Fibroblast of mammary gland (primary cell): ENCODE results near the gene PHC1.

Experiments
- DNase-seq: peaks from one replicate; pipeline ENCODE4 v3.0.0-alpha.2; 2010; ENCODE audit warnings: low read depth
- H3K4me3 ChIP-seq: 2 replicates; pipeline ENCODE4 v1.5.1; 2011; ENCODE audit warnings: low read depth, mild to moderate bottlenecking, low read length, moderate library complexity; ENCODE audit not compliant: control insufficient read depth
- TF ChIP-seq, protein P1 (sequence below): conservative IDR thresholded peaks from 2 replicates; pipeline ENCODE4 v1.5.1; 2011; ENCODE audit warnings: low read depth, low read length, inconsistent platforms; ENCODE audit not compliant: control insufficient read depth, insufficient read depth

Gene PHC1

DNA sequence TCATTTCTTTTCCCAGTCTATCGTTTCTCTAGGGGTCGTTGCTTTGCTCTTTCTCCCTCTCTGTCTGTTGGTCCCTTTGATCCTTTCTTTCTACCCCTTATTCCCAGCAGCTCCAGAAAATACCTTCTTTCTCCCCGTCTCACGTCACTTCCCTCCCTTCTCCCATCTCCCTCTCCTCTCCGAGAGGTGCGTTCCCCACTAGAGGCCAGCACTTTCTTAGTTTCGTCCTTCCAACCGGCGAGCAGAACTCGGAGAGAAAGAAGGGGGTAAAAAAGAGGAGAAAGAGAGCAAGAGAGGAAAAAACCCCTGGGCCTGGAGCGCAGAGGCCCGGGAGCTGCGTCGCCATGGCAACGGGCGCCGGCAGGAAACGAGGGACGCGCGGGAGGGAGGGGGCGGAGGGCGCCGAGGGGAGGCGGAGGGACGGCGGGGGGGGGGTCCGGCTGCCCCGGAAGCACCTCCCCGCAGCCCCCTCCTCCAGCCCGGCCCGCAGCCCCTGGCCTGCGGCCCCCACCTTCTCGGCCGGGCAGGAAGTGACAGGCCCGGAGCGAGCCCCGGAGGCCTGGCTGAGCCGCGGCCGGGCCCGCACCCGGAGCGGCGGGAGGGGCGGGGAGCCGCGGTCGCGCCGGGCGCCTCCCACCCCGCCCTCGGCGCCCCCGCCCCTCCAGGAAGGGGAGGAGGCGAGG lies at the start of gene PHC1:
Gene PHC1, plus strand, starts transcription at position 477 of the 683 bp plus-strand sequence. CDS start 3,169 bp downstream, outside the sequence.
- peak; percentile 61 for DNase-seq
- H3K4me3 ChIP-seq = peak within 1 kb of the TSS; percentile 88
- TF ChIP-seq, protein P1, sequence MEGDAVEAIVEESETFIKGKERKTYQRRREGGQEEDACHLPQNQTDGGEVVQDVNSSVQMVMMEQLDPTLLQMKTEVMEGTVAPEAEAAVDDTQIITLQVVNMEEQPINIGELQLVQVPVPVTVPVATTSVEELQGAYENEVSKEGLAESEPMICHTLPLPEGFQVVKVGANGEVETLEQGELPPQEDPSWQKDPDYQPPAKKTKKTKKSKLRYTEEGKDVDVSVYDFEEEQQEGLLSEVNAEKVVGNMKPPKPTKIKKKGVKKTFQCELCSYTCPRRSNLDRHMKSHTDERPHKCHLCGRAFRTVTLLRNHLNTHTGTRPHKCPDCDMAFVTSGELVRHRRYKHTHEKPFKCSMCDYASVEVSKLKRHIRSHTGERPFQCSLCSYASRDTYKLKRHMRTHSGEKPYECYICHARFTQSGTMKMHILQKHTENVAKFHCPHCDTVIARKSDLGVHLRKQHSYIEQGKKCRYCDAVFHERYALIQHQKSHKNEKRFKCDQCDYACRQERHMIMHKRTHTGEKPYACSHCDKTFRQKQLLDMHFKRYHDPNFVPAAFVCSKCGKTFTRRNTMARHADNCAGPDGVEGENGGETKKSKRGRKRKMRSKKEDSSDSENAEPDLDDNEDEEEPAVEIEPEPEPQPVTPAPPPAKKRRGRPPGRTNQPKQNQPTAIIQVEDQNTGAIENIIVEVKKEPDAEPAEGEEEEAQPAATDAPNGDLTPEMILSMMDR = peak; percentile 52

DNA sequence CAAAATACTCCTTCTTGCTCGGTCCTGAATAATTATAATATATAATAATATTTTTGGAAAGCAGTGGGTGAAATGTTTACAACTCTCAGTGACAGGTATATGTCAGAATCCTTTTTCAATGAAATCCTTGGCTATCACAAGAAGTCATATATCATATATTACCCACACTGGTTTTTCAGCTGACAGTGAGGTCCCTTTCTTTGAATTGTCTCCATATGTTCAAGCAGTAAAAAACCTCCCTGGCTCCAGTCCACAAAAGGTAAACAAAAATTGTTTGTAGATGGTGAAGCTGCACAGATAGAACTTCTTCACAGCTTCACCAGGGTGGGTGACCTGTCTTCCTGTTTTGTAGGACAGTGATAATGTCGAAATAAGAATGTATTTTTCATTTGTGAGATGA lies 47.9 kb upstream of the PHC1 start:
- no peak overlapping the region for H3K4me3 ChIP-seq
- TF ChIP-seq, protein P1 = no peak
- DNase-seq = no peak

DNA sequence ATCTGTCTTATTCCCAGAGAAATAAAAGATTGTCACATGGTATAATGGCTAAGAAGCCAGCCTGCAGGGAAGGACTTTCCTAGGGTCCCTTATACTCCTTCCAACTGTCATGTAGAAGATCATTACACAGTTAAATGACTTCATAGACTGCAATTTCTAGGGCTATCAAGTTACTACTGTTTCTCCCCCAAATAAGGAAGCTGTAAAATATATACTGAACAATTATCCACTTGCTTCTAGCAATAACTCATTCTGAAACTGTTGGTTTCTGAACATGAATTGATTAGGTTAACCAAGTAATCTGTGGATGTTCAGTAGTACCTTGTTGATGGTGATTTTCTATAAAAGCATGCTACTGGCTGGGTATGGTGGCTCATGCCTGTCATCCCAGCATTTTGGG lies 47.3 kb upstream of the PHC1 start:
- no peak for DNase-seq
- TF ChIP-seq, protein P1 = no peak
- no peak overlapping the region for H3K4me3 ChIP-seq

DNA sequence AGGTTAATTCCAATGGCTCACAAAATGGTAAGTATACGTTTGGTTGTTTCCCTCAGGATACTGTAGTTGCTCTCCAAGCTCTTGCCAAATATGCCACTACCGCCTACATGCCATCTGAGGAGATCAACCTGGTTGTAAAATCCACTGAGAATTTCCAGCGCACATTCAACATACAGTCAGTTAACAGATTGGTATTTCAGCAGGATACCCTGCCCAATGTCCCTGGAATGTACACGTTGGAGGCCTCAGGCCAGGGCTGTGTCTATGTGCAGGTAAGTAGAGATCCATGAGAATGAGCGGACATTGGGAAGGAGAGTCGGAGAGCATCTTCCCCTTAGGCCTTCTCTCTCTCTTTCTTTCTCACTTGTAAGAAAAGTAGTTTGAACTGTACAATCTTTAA lies 46.5 kb upstream of the PHC1 start:
- H3K4me3 ChIP-seq = no peak overlapping the region
- TF ChIP-seq, protein P1 = no peak
- DNase-seq = no peak

DNA sequence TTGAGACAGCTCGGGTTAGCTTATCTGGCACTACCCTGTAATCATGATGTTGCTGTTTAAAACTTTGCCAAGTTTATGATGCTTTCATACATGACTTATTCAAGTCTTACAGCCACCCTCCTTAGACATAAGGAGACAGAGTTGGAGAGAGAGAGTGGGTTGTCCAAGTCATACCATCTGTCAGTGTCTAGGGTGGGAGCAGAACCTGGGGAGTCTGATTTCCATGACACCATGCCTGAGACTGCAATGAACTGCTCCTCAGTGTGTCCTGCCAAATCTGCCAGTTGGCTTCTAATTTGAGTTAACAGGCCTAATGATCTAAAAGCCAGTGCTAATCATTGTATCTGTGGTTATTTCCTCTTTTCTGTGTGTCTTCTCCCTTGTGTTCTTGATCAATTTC lies 43.7 kb upstream of the PHC1 start:
- H3K4me3 ChIP-seq = no peak overlapping the region
- DNase-seq = no peak
- TF ChIP-seq, protein P1 = no peak

DNA sequence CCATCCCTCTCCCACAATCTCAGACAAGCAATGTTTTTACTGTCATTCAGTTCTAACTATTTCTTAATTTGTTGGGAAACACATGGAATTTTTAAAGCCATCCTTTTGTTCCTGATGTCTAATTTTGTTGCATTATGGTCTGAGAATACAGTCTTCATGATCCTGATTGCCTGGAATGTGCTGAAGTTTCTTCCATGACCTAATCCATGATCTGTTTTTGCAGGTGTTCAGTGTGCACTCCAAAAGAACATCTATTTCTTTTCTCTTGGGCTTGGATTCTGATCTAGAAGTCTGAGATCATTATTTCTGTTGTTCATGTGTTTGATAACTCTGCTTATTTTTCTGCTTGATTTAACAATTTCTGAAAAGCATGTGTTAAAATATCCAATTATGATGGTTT lies 43.2 kb upstream of the PHC1 start:
- no peak overlapping the region for H3K4me3 ChIP-seq
- TF ChIP-seq, protein P1 = no peak
- DNase-seq = no peak
